ENCODE measurements around the gene CDK5RAP1. TPM values are rescaled to one million over a fixed set of nuclear protein-coding genes. Genes with fewer than 3 reads are reported as not detected.

CDK5RAP1 gene
- total RNA-seq, 2 donors from 2014 or later, result 45.2 to 59.7 TPM

GRCh38 chr20:33408313-33408712, 7.0 kb upstream of the CDK5RAP1 start:
- Histone ChIP-seq H3K9ac (ENCODE audit: extremely low read depth, low read length, poor library complexity, severe bottlenecking) (no peak overlapping the region), H3K4me3 (ENCODE audit: low read length) (no peak overlapping the region), H3K36me3 (ENCODE audit: control insufficient read depth, insufficient read depth, low read length) (no peaks in the 10 kb centered on the region), H3K9me3 (ENCODE audit: control insufficient read depth, low read length) (no peaks in the 10 kb centered on the region), H3K27me3 (ENCODE audit: control insufficient read depth, insufficient read depth, low read length, poor library complexity, severe bottlenecking) (no peaks in the 10 kb centered on the region), H3K4me1 (ENCODE audit: control insufficient read depth, insufficient read depth, low read length) (no peaks in the 10 kb centered on the region), H3K27ac (ENCODE audit: low read depth, low read length) (no peak overlapping the region)
- no peaks in the 10 kb centered on the region for H3K9me3 Mint-ChIP-seq
- H3K4me1 Mint-ChIP-seq, result no peaks in the 10 kb centered on the region
- peaks cover 27% of the 10 kb centered on the region for H3K36me3 Mint-ChIP-seq (ENCODE audit: low read depth)
- whole genome bisulfite sequencing, 2 experiments (ENCODE audit: insufficient coverage in 1 of 2, insufficient read length in 1 of 2), result 91 to 94% methylated on average over 6 to 12 of the region's 12 CpGs
- peak overlapping the region; percentile 29 for H3K27ac Mint-ChIP-seq
- no peaks in the 10 kb centered on the region for H3K27me3 Mint-ChIP-seq (ENCODE audit: insufficient read depth)
- no peak for DNase-seq
- TF ChIP-seq, protein P1, sequence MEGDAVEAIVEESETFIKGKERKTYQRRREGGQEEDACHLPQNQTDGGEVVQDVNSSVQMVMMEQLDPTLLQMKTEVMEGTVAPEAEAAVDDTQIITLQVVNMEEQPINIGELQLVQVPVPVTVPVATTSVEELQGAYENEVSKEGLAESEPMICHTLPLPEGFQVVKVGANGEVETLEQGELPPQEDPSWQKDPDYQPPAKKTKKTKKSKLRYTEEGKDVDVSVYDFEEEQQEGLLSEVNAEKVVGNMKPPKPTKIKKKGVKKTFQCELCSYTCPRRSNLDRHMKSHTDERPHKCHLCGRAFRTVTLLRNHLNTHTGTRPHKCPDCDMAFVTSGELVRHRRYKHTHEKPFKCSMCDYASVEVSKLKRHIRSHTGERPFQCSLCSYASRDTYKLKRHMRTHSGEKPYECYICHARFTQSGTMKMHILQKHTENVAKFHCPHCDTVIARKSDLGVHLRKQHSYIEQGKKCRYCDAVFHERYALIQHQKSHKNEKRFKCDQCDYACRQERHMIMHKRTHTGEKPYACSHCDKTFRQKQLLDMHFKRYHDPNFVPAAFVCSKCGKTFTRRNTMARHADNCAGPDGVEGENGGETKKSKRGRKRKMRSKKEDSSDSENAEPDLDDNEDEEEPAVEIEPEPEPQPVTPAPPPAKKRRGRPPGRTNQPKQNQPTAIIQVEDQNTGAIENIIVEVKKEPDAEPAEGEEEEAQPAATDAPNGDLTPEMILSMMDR (conservative IDR thresholded peaks at IDR 0.05), result no peak
- H3K4me3 Mint-ChIP-seq, result no peak overlapping the region

DNA sequence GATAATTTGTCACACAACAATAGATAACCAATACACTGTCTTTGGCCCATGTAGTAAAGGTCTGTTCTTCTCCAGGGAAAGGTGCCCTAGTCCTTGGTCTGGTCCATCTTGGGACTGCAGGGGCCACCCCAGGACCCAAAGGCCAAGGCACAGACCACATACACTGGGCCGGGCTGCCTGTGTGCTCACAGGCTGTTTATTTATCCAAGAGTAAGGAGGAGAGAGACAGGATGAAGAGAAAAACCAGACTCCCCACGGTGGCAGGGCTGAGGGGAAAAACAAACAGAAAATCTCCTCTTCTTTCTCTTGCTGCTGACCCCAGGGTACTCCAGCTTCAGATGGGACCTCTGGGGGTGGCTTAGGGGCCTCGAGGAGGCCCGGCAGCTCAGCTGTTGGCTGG, 6.5 kb upstream of the CDK5RAP1 start:
- Histone ChIP-seq H3K4me3 (ENCODE audit: low read length) (no peak overlapping the region), H3K4me1 (ENCODE audit: control insufficient read depth, insufficient read depth, low read length) (no peaks in the 10 kb centered on the region), H3K27me3 (ENCODE audit: control insufficient read depth, insufficient read depth, low read length, poor library complexity, severe bottlenecking) (no peaks in the 10 kb centered on the region), H3K36me3 (ENCODE audit: control insufficient read depth, insufficient read depth, low read length) (no peaks in the 10 kb centered on the region), H3K27ac (ENCODE audit: low read depth, low read length) (no peak overlapping the region), H3K9ac (ENCODE audit: extremely low read depth, low read length, poor library complexity, severe bottlenecking) (no peak overlapping the region), H3K9me3 (ENCODE audit: control insufficient read depth, low read length) (no peaks in the 10 kb centered on the region)
- Mint-ChIP-seq H3K4me1 (no peaks in the 10 kb centered on the region), H3K36me3 (ENCODE audit: low read depth) (peaks cover 27% of the 10 kb centered on the region), H3K9me3 (no peaks in the 10 kb centered on the region), H3K4me3 (no peak overlapping the region), H3K27me3 (ENCODE audit: insufficient read depth) (no peaks in the 10 kb centered on the region), H3K27ac (no peak overlapping the region)
- TF ChIP-seq, protein P1 (conservative IDR thresholded peaks at IDR 0.05), result no peak
- DNase-seq, result no peak
- WGBS, 2 experiments (ENCODE audit: insufficient coverage in 1 of 2, insufficient read length in 1 of 2), result 86 to 96% methylated on average over 3 to 4 of the region's 4 CpGs

DNA sequence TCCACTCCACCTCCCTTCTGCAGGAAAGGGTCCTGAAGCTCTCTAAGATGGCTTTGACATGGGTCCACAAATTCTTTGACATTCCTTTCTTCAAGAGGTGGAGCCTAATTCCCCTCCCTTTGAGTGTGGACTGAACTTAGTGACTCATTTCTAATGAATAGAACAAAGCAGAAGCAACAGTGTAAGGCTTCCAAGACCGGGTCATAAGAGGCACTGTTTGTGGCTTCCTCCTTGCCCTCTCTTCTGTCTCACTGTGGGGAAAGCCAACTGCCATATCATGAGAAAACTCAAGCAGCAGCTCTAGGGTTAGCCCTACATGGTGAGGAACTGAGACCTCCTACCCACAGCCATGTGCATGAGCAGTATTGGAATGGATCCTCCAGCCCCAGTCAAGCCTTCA, 5.9 kb upstream of the CDK5RAP1 start:
- peaks cover 2% of the 10 kb centered on the region for H3K4me1 Mint-ChIP-seq
- no peak for DNase-seq
- H3K27ac ChIP-seq (ENCODE audit: low read depth, low read length), result no peak overlapping the region

More for the DNA sequence above, 5.9 kb upstream of the CDK5RAP1 start:
- TF ChIP-seq, protein P1 (conservative IDR thresholded peaks at IDR 0.05), result no peak
- Mint-ChIP-seq H3K4me3 (no peak overlapping the region), H3K27ac (no peak overlapping the region), H3K9me3 (no peaks in the 10 kb centered on the region), H3K36me3 (ENCODE audit: low read depth) (peaks cover 27% of the 10 kb centered on the region), H3K27me3 (ENCODE audit: insufficient read depth) (no peaks in the 10 kb centered on the region)
- H3K4me1 ChIP-seq (ENCODE audit: control insufficient read depth, insufficient read depth, low read length), result no peaks in the 10 kb centered on the region
- H3K36me3 ChIP-seq (ENCODE audit: control insufficient read depth, insufficient read depth, low read length), result no peaks in the 10 kb centered on the region
- no peak overlapping the region for H3K4me3 ChIP-seq (ENCODE audit: low read length)
- 86 to 96% methylated on average over 1 of the region's 1 CpG for WGBS, 2 experiments (ENCODE audit: insufficient coverage in 1 of 2, insufficient read length in 1 of 2)
- no peaks in the 10 kb centered on the region for H3K27me3 ChIP-seq (ENCODE audit: control insufficient read depth, insufficient read depth, low read length, poor library complexity, severe bottlenecking)
- H3K9ac ChIP-seq (ENCODE audit: extremely low read depth, low read length, poor library complexity, severe bottlenecking), result no peak overlapping the region
- no peaks in the 10 kb centered on the region for H3K9me3 ChIP-seq (ENCODE audit: control insufficient read depth, low read length)
